Measurements from ENCODE around the gene SP100.
"Not testable (repeated sequence)": the region's sequence is repeated elsewhere in the genome, so short reads cannot be mapped to it uniquely, and the experiment has no call there.

SP100 gene

DNA sequence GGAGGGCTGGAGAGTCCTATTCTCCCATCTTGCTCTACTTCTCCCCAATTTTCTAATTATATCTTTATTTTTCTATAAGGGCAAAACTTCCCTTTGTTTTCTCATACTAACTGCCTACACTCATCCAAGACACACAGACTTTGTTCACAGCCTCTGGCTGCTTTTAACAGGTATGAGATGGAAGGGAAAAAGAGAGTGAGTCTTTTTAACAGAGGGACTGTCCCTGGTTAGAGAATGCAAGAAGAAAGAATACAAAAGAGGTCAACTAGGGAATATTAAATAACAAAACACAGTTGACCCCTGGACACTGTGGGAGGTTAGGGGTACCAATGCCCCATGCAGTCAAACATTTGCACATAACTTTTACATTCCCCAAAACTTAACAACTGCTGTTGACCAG lies 41.8 kb downstream of the SP100 start:
- H3K36me3 Mint-ChIP-seq (ENCODE audit: low read depth): peaks cover 84% of the 10 kb centered on the region
- H3K4me3 Mint-ChIP-seq: peak overlapping the region; percentile 19
- H3K4me1 Mint-ChIP-seq (ENCODE audit: low read depth): peaks cover 62% of the 10 kb centered on the region

DNA sequence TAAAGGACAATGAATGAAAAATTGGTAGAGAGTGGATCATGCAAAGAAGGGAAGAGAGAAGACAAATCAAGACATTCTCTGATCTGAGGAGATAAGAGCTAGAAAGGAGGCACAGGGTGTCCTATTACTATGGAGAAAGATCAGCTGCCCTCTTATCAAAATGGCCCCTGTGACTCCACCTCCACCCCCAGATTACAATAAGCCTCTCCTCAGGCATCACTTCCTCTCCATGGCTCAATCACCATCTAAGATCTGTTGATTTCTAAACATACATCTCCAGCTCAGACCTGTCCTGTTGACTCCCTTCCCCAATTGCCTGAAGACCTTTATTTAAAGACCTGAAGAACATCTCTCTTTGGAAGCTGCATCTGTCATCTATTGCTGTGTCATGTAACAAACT lies 43.2 kb downstream of the SP100 start:
- H3K27ac Mint-ChIP-seq: peak overlapping the region; percentile 1
- H3K4me1 Mint-ChIP-seq (ENCODE audit: low read depth): peaks cover 55% of the 10 kb centered on the region
- peaks cover 15% of the 10 kb centered on the region for H3K9me3 Mint-ChIP-seq
- peaks cover 84% of the 10 kb centered on the region for H3K36me3 Mint-ChIP-seq (ENCODE audit: low read depth)
- H3K27me3 Mint-ChIP-seq (ENCODE audit: low read depth): no peaks in the 10 kb centered on the region
- no peak overlapping the region for H3K4me3 Mint-ChIP-seq

More for the DNA sequence above, 41.8 kb downstream of the SP100 start:
- peak overlapping the region; percentile 53 for H3K27ac Mint-ChIP-seq
- H3K27me3 Mint-ChIP-seq (ENCODE audit: low read depth): no peaks in the 10 kb centered on the region
- H3K9me3 Mint-ChIP-seq: peaks cover 15% of the 10 kb centered on the region

DNA sequence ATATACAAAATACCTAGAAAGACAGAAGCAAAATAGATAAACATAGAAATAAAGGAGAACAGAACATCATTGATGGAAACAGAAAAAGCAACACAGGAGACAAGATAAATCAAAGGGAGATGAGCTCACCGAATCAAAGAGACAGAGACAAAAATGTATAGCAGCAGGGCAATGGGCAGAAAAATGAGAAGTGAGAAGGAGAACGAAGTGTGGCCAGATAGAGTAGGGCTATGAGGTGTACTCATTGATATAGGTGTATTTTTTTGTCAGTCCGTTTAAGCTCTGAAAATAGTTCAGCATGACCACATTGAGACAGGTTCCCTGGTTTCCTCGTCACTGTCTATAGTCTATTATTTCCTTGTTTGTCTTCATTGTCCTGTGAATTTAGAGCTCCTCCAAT lies 55.1 kb downstream of the SP100 start:
- H3K4me1 Mint-ChIP-seq (ENCODE audit: low read depth): peaks cover 42% of the 10 kb centered on the region
- H3K27me3 Mint-ChIP-seq (ENCODE audit: low read depth): no peaks in the 10 kb centered on the region
- no peak overlapping the region for H3K4me3 Mint-ChIP-seq
- peaks cover 76% of the 10 kb centered on the region for H3K36me3 Mint-ChIP-seq (ENCODE audit: low read depth)
- no peaks in the 10 kb centered on the region for H3K9me3 Mint-ChIP-seq
- H3K27ac Mint-ChIP-seq: peak overlapping the region; percentile 74

DNA sequence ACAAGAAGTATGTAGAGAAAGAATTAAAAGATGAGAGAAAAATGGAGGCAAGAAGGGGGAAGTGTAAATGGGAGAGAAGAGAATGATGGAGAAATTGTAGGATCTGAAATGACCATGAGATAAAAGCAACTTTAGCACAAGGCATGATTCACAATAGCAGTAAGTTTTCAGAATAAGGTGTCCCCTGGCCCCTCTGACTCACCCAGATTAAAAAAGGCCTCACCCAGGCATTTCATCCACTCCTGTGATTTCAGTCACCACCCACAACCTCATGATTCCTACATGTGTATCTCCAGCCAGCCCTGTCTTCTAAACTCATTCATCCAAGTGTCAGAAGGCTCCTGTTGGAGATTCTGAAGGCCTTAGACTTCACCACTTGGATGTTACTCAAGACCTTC lies 56.6 kb downstream of the SP100 start:
- Mint-ChIP-seq H3K9me3 (no peaks in the 10 kb centered on the region), H3K4me3 (no peak overlapping the region), H3K27ac (peak overlapping the region; percentile 81), H3K36me3 (ENCODE audit: low read depth) (peaks cover 73% of the 10 kb centered on the region), H3K4me1 (ENCODE audit: low read depth) (peaks cover 38% of the 10 kb centered on the region), H3K27me3 (ENCODE audit: low read depth) (no peaks in the 10 kb centered on the region)

DNA sequence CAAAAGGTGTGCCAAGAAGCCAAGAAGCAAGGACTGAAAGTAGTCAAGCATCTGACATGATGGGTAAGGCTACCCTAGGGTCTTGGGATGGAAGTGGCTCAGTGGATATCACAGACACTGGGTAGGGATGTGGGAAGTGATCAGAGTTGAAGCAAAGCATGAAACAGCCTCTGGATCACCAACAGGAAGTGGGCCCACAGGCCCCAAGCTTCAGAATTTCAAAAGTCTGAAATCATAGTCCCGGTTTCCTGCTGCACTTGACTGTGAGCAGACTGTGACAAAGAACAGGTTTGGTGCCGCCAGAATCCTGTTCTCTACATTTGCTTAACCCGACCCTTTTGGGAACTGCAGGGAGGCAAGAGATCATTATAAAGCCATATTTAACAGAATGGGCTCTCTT lies 57.4 kb downstream of the SP100 start:
- peaks cover 69% of the 10 kb centered on the region for H3K36me3 Mint-ChIP-seq (ENCODE audit: low read depth)
- H3K27me3 Mint-ChIP-seq (ENCODE audit: low read depth): no peaks in the 10 kb centered on the region
- H3K27ac Mint-ChIP-seq: peak overlapping the region; percentile 81
- H3K4me1 Mint-ChIP-seq (ENCODE audit: low read depth): peaks cover 36% of the 10 kb centered on the region
- H3K9me3 Mint-ChIP-seq: no peaks in the 10 kb centered on the region
- H3K4me3 Mint-ChIP-seq: no peak overlapping the region

DNA sequence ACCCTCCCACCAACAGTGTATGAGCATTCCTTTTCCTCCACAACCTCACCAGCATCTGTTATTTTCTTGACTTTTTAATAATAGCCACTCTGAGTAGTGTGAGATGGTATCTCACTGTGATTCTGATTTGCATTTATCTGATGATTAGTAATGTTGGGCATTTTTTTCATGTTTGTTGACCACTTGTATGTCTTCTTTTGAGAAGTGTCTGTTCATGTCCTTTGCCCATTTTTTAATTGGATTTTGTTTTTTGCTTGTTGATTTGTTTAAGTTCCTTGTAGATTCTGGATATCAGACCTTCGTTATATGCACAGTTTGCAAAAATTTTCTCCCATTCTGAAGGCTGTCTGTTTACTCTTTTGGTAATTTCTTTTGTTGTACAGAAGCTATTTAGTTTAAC lies 59.1 kb downstream of the SP100 start:
- no peak overlapping the region for H3K4me3 Mint-ChIP-seq
- H3K36me3 Mint-ChIP-seq (ENCODE audit: low read depth): peaks cover 76% of the 10 kb centered on the region
- H3K27ac Mint-ChIP-seq: peak overlapping the region; percentile 9
- H3K27me3 Mint-ChIP-seq (ENCODE audit: low read depth): no peaks in the 10 kb centered on the region
- no peaks in the 10 kb centered on the region for H3K9me3 Mint-ChIP-seq
- H3K4me1 Mint-ChIP-seq (ENCODE audit: low read depth): peaks cover 37% of the 10 kb centered on the region

DNA sequence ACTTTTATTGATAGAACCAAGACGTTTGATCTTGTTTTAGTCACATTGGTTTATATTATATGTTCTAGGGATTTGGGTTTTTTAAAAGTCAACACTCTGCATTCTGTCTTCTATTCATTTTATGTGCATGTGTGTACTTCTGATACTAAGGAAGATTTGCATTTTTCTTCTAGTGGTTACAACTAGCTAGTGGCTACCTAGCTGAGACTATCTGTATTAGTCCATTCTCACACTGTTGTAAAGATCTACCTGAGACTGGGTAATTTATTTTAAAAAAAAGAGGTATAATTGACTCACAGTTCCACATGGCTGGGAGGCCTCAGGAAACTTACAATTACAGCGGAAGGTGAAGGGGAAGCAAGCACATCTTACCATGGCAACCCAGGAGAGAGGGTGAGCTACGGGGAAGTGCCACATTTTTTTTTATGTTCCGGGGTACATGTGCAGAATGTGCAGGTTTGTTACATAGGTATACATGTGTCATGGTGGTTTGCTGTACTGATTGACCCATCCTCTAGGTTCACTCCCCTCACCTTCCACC lies 69.9 kb downstream of the SP100 start:
- Mint-ChIP-seq H3K27ac (no peak overlapping the region), H3K4me3 (no peak overlapping the region), H3K4me1 (ENCODE audit: low read depth) (peaks cover 9% of the 10 kb centered on the region), H3K36me3 (ENCODE audit: low read depth) (peaks cover 83% of the 10 kb centered on the region), H3K9me3 (peaks cover 32% of the 10 kb centered on the region), H3K27me3 (ENCODE audit: low read depth) (no peaks in the 10 kb centered on the region)

DNA sequence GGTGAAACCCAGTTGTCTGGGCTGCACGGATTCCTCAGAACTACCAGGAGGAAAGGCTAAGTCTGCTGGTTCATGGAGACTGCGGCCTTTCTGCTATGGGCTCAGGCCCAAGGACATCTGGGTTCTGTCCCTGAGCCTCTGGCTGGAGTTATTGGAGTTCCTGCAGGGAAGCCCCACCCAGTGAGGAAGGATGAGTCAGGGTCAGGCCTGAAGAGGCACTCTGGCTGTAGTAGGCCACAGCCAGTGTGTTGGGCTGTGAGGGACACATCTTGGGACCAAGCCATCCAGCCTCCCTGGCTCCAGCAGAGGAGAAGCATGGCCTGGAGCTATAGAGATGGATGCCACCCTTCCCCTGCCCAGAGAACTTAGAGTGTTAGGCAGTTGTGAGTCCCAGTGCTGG lies 75.2 kb downstream of the SP100 start:
- peaks cover 87% of the 10 kb centered on the region for H3K36me3 Mint-ChIP-seq (ENCODE audit: low read depth)
- not testable (repeated sequence) for H3K27me3 Mint-ChIP-seq (ENCODE audit: low read depth); H3K27ac Mint-ChIP-seq; H3K4me3 Mint-ChIP-seq
- peaks cover 23% of the 10 kb centered on the region for H3K4me1 Mint-ChIP-seq (ENCODE audit: low read depth)
- peaks cover 24% of the 10 kb centered on the region for H3K9me3 Mint-ChIP-seq

DNA sequence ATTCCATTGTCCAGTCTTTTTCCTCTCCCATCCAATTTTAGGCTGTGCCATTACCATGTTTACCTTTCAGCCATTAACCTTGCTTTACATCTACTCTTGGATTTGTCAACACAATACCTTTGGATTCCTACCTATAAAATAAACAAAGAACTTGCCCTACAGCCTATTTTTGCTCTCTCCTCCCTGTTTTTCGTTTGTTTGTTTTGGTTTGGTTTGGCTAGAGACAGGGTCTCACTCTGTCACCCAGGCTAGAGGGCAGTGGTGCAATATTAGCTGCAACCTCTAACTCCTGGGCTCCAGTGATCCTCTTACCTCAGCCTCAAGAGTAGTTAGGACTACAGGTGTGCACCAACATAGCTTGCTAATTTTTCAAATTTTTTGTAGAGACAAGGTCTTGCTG lies 76.1 kb downstream of the SP100 start:
- Mint-ChIP-seq H3K27me3 (ENCODE audit: low read depth) (no peaks in the 10 kb centered on the region), H3K4me1 (ENCODE audit: low read depth) (peaks cover 29% of the 10 kb centered on the region), H3K36me3 (ENCODE audit: low read depth) (peaks cover 85% of the 10 kb centered on the region), H3K9me3 (peaks cover 20% of the 10 kb centered on the region), H3K4me3 (no peak overlapping the region), H3K27ac (no peak overlapping the region)

DNA sequence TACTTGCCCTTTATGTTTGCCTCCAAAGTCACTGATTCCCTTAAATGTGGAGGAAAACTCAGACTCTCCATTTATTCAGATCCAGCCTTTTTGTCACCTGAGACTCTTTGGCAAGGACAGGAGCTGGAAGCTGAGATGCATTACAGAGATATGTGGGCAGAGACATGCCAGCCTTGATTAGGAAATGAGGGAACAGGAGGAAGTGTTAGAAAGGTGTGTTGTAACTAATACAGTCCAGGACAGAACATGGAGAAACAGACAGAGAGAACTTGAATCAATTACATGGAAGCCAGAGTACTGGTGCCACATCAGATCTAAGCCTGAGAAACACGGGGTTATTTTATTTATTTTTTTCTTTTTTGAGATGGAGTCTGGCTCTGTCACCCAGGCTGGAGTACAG lies 79.0 kb downstream of the SP100 start:
- peaks cover 82% of the 10 kb centered on the region for H3K36me3 Mint-ChIP-seq (ENCODE audit: low read depth)
- H3K4me3 Mint-ChIP-seq: no peak overlapping the region
- no peak overlapping the region for H3K27ac Mint-ChIP-seq

DNA sequence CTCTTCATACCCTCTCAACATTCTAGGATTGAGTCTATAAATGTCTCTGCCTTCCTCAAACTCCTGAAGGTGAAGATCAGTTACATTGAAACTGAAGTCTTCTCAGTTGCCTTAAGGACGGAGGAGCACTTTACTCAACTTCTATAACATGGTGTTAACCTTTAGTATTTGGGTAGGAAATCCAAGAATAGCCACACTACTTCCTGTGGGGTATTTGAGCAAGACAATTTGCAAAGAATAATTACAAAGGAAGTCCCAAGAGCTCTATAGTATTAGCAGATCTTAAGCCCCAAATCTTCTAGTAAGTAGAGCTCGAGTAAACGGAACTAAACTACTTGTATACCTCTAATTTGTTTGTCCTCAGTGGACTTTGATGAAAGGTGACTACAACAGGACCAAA lies 80.9 kb downstream of the SP100 start:
- peaks cover 32% of the 10 kb centered on the region for H3K4me1 Mint-ChIP-seq (ENCODE audit: low read depth)
- no peaks in the 10 kb centered on the region for H3K9me3 Mint-ChIP-seq
- peak overlapping the region; percentile 45 for H3K27ac Mint-ChIP-seq
- peaks cover 80% of the 10 kb centered on the region for H3K36me3 Mint-ChIP-seq (ENCODE audit: low read depth)
- H3K4me3 Mint-ChIP-seq: peak overlapping the region; percentile 16
- no peaks in the 10 kb centered on the region for H3K27me3 Mint-ChIP-seq (ENCODE audit: low read depth)

More for the DNA sequence above, 79.0 kb downstream of the SP100 start:
- Mint-ChIP-seq H3K27me3 (ENCODE audit: low read depth) (no peaks in the 10 kb centered on the region), H3K4me1 (ENCODE audit: low read depth) (peaks cover 35% of the 10 kb centered on the region), H3K9me3 (peaks cover 9% of the 10 kb centered on the region)

DNA sequence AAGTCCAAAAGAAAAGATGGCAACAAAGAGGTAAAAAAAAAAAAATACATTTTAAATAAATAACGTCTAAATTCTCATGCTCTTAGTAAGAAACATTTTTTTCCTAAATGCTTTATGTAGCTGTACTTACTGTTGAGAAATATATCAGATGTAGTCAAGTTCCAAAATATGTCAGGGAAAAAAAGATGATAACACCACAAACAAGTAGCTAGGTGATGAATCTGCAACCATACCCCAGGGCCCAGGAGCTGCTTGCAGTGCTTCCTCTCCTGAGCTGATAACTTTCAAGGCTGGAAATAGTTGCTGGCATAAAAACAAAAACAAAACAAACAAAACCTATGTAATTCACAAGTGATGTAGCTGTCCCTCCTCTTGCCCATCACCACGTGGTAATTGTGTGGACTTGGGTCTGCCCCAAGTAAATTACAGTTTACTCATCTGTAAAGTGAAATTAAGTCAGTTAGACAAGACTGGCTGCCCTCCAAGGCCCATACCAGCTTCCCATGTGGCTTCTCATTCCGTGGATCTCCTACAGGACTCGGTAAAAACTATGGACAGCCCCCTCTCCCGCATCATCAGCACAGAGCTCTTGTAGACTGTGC lies 82.6 kb downstream of the SP100 start:
- H3K27ac Mint-ChIP-seq: peak overlapping the region; percentile 67
- H3K9me3 Mint-ChIP-seq: no peaks in the 10 kb centered on the region

DNA sequence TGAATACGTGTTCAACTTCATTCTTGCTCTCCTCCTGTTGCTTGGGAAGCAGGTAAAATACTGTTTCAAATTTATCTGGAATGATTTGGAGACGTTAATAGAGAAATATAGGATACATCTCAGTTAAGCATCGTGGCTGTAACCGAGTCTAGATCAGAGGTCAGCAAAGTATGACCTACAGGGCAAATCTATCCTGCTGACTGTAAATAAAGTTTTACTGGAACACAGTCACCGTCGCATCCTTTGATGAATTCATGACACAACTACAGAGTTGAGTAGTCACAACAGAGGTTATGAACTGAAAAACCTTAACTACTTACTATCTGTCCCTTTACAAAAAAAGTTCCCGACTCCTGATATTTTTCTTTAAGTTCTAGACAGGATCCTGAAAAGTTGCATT lies 86.6 kb downstream of the SP100 start:
- Mint-ChIP-seq H3K4me3 (no peak overlapping the region), H3K9me3 (no peaks in the 10 kb centered on the region), H3K36me3 (ENCODE audit: low read depth) (peaks cover 89% of the 10 kb centered on the region), H3K27me3 (ENCODE audit: low read depth) (no peaks in the 10 kb centered on the region), H3K27ac (peak overlapping the region; percentile 82), H3K4me1 (ENCODE audit: low read depth) (peaks cover 32% of the 10 kb centered on the region)

More for the DNA sequence above, 82.6 kb downstream of the SP100 start:
- H3K4me3 Mint-ChIP-seq: no peak overlapping the region
- no peaks in the 10 kb centered on the region for H3K27me3 Mint-ChIP-seq (ENCODE audit: low read depth)
- H3K36me3 Mint-ChIP-seq (ENCODE audit: low read depth): peaks cover 87% of the 10 kb centered on the region
- H3K4me1 Mint-ChIP-seq (ENCODE audit: low read depth): peaks cover 36% of the 10 kb centered on the region

DNA sequence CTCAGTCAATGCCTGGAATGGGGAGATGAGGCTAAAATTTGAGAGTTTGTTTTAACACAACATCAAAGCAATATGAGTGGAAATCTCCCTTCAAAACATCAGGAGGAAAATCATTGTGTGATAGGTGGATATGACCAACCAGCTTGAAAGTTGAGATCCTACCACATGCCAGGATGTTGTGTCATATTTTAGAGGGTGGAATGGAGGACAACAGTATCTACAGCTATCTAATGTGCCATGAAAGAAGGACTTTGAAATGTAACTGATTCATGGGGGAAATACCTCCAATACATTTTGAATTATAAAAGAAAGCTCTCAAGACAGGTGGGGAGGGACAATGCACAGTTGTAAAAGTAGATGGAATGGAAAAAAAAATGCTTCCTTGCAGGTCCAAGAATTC lies 87.8 kb downstream of the SP100 start:
- Mint-ChIP-seq H3K4me1 (ENCODE audit: low read depth) (peaks cover 29% of the 10 kb centered on the region), H3K4me3 (no peak overlapping the region), H3K27me3 (ENCODE audit: low read depth) (no peaks in the 10 kb centered on the region), H3K27ac (no peak overlapping the region), H3K9me3 (no peaks in the 10 kb centered on the region), H3K36me3 (ENCODE audit: low read depth) (peaks cover 86% of the 10 kb centered on the region)

DNA sequence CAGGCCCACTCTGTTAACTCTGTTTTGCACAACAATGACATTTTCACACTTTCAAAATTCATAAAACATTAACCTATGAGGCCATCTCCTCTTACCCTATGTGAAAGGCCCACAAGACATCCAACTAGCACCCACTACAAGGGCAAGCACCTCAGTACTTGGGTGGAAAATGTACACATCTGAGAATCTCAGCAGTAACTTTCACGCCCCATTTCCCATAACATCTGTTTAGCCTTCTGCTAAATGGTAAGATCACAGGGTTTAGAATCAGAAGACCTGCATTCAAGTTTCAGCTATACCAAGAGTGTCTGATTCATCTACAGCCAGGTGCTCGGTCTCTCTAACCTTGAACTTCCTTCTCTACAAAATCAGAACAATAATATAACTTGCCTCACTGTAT lies 89.2 kb downstream of the SP100 start:
- no peaks in the 10 kb centered on the region for H3K27me3 Mint-ChIP-seq (ENCODE audit: low read depth)
- peaks cover 29% of the 10 kb centered on the region for H3K4me1 Mint-ChIP-seq (ENCODE audit: low read depth)
- no peak overlapping the region for H3K4me3 Mint-ChIP-seq
- H3K27ac Mint-ChIP-seq: peak overlapping the region; percentile 52
- no peaks in the 10 kb centered on the region for H3K9me3 Mint-ChIP-seq
- peaks cover 85% of the 10 kb centered on the region for H3K36me3 Mint-ChIP-seq (ENCODE audit: low read depth)
